IMR-90 (cell line): ENCODE data around the gene PRDM10. TPM values are rescaled to one million over a fixed set of nuclear protein-coding genes. Genes with fewer than 3 reads are reported as not detected.

Experiments used
- ATAC-seq: fragments of 200-7000 bp; cut with Tn5 transposase; 2 replicates; pipeline ENCODE4 v1.9.1; 2020; ENCODE audit warnings: low read depth, mild to moderate bottlenecking, moderate library complexity
- BruUV-seq: library from RNA; stranded (reverse); fragments of 400-500 nt; replicated peaks from 2 replicates; lab custom pipeline; 2021; lab: Mats Ljungman, UMichigan
- CTCF ChIA-PET: fragments of 300-600 bp; formaldehyde crosslinking; extraction: SDS; loops from one replicate; lab custom pipeline; 2021; ENCODE audit warnings: antibody characterized with exemption; lab: Yijun Ruan, JAX
- POLR2A ChIA-PET: fragments of 300-600 bp; sonication (Branson Sonifier 250); formaldehyde crosslinking; loops from one replicate; lab custom pipeline; 2022; ENCODE audit warnings: antibody characterized with exemption; ENCODE audit not compliant: unreplicated experiment; lab: Charles Lee
- DNase-seq: peaks from one replicate; pipeline ENCODE4 v3.0.0; 2013
- H2AFZ ChIP-seq: replicated peaks from 2 replicates; pipeline ENCODE3; 2013; ENCODE audit warnings: low read length, mild to moderate bottlenecking; ENCODE audit not compliant: poor library complexity
- H2AK5ac ChIP-seq: 2 replicates; pipeline ENCODE4 v1.6.1; 2013; ENCODE audit warnings: low read depth, low read length, inconsistent platforms
- H2AK9ac ChIP-seq: replicated peaks from 2 replicates; pipeline ENCODE3; 2013; ENCODE audit warnings: mild to moderate bottlenecking, low read depth, low read length, moderate library complexity; ENCODE audit not compliant: poor library complexity
- H2BK120ac ChIP-seq: 2 replicates; pipeline ENCODE4 v1.6.1; 2013; ENCODE audit warnings: low read depth, low read length, inconsistent platforms
- H2BK15ac ChIP-seq: 3 replicates; pipeline ENCODE4 v1.6.1; 2013; ENCODE audit warnings: low read depth, low read length, inconsistent platforms
- H2BK20ac ChIP-seq: 2 replicates; pipeline ENCODE4 v1.6.1; 2013; ENCODE audit warnings: low read depth, mild to moderate bottlenecking, inconsistent platforms, low read length, moderate library complexity
- H2BK5ac ChIP-seq: 2 replicates; pipeline ENCODE4 v1.6.1; 2013; ENCODE audit warnings: mild to moderate bottlenecking, low read depth, low read length, inconsistent platforms; ENCODE audit not compliant: poor library complexity, severe bottlenecking
- H3K14ac ChIP-seq: replicated peaks from 2 replicates; pipeline ENCODE4 v1.6.1; 2013; ENCODE audit warnings: low read depth, low read length, inconsistent platforms
- H3K18ac ChIP-seq: 2 replicates; pipeline ENCODE4 v1.6.1; 2013; ENCODE audit warnings: low read depth, low read length, control low read depth
- H3K23ac ChIP-seq: 2 replicates; pipeline ENCODE4 v1.6.1; 2013; ENCODE audit warnings: low read depth, low read length, inconsistent platforms
- H3K27ac ChIP-seq: 2 replicates; pipeline ENCODE4 v1.5.1; 2013; ENCODE audit warnings: mild to moderate bottlenecking, control low read depth, low read length; ENCODE audit not compliant: insufficient read depth
- H3K27me3 ChIP-seq: 2 replicates; pipeline ENCODE4 v1.6.1; 2013; ENCODE audit warnings: low read length; ENCODE audit not compliant: control insufficient read depth, insufficient read depth
- H3K36me3 ChIP-seq: 2 replicates; pipeline ENCODE4 v1.6.1; 2013; ENCODE audit warnings: low read length, mixed read lengths; ENCODE audit not compliant: control insufficient read depth, insufficient read depth
- H3K4ac ChIP-seq: 2 replicates; pipeline ENCODE4 v1.6.1; 2013; ENCODE audit warnings: low read depth, low read length, inconsistent platforms
- H3K4me1 ChIP-seq: 2 replicates; pipeline ENCODE4 v1.6.1; 2013; ENCODE audit warnings: low read length, mixed read lengths; ENCODE audit not compliant: control insufficient read depth, insufficient read depth
- H3K4me2 ChIP-seq: 2 replicates; pipeline ENCODE4 v1.6.1; 2013; ENCODE audit warnings: low read depth, mild to moderate bottlenecking, control low read depth, low read length, moderate library complexity
- H3K4me3 ChIP-seq: 2 replicates; pipeline ENCODE4 v1.5.1; 2013; ENCODE audit warnings: low read depth, mild to moderate bottlenecking, control low read depth, low read length, moderate library complexity; ENCODE audit not compliant: insufficient read depth
- H3K56ac ChIP-seq: 2 replicates; pipeline ENCODE4 v1.6.1; 2013; ENCODE audit warnings: low read length, inconsistent platforms; ENCODE audit not compliant: insufficient read depth; ENCODE audit errors: extremely low read depth
- H3K79me1 ChIP-seq, 2 experiments: 2 replicates each; pipeline ENCODE4 v1.6.1; 2013; ENCODE audit warnings: low read length in 2 of 2, inconsistent platforms in 1 of 2, low read depth in 1 of 2
- H3K9ac ChIP-seq: 2 replicates; pipeline ENCODE4 v1.6.1; 2013; ENCODE audit warnings: low read depth, low read length, control low read depth
- H3K9me1 ChIP-seq: 2 replicates; pipeline ENCODE4 v1.6.1; 2013; ENCODE audit warnings: low read length, inconsistent platforms; ENCODE audit not compliant: insufficient read depth
- H3K9me3 ChIP-seq: 2 replicates; pipeline ENCODE4 v1.6.1; 2013; ENCODE audit warnings: low read length; ENCODE audit not compliant: control insufficient read depth, insufficient read depth
- H4K20me1 ChIP-seq: 2 replicates; pipeline ENCODE4 v1.6.1; 2013; ENCODE audit warnings: low read length, inconsistent platforms; ENCODE audit not compliant: insufficient read depth
- H4K5ac ChIP-seq: 2 replicates; pipeline ENCODE4 v1.6.1; 2013; ENCODE audit warnings: mild to moderate bottlenecking, low read depth, low read length, control low read depth
- H4K8ac ChIP-seq, 2 experiments: 2 replicates each; pipeline ENCODE4 v1.6.1; 2013; ENCODE audit warnings: low read depth in 2 of 2, low read length in 2 of 2, control low read depth in 1 of 2, inconsistent platforms in 1 of 2
- H4K91ac ChIP-seq: 2 replicates; pipeline ENCODE4 v1.6.1; 2013; ENCODE audit warnings: low read depth, low read length, inconsistent platforms; ENCODE audit not compliant: insufficient read depth
- BHLHE40 ChIP-seq: fragments of 150-350 bp; IDR thresholded peaks from 2 replicates; pipeline ENCODE4 v1.6.1; 2016; ENCODE audit warnings: mild to moderate bottlenecking, low read depth, low read length
- CEBPB ChIP-seq: IDR thresholded peaks from 2 replicates; pipeline ENCODE4 v1.6.1; 2012; ENCODE audit warnings: low read depth, low read length, improper control_type of control experiment
- CHD1 ChIP-seq: IDR thresholded peaks from 2 replicates; pipeline ENCODE4 v1.6.1; 2012; ENCODE audit warnings: low read depth, low read length, improper control_type of control experiment
- CTCF ChIP-seq: conservative IDR thresholded peaks from 2 replicates; pipeline ENCODE4 v1.5.1; 2012; ENCODE audit warnings: mild to moderate bottlenecking, low read depth, low read length, improper control_type of control experiment
- FOS ChIP-seq: fragments of 150-350 bp; IDR thresholded peaks from 2 replicates; pipeline ENCODE4 v1.6.1; 2016; ENCODE audit warnings: low read depth, low read length
- MAFK ChIP-seq: IDR thresholded peaks from 2 replicates; pipeline ENCODE4 v1.6.1; 2012; ENCODE audit warnings: low read depth, low read length, improper control_type of control experiment
- MXI1 ChIP-seq: IDR thresholded peaks from 2 replicates; pipeline ENCODE4 v1.6.1; 2012; ENCODE audit warnings: low read depth, mild to moderate bottlenecking, low read length, moderate library complexity, borderline replicate concordance
- RAD21 ChIP-seq: IDR thresholded peaks from 2 replicates; pipeline ENCODE4 v1.6.1; 2012; ENCODE audit warnings: low read length, improper control_type of control experiment
- RCOR1 ChIP-seq: IDR thresholded peaks from 2 replicates; pipeline ENCODE4 v1.6.1; 2012; ENCODE audit warnings: mild to moderate bottlenecking, low read length, improper control_type of control experiment; ENCODE audit not compliant: insufficient replicate concordance
- SMC3 ChIP-seq: fragments of 150-350 bp; IDR thresholded peaks from 2 replicates; pipeline ENCODE4 v1.6.1; 2016; ENCODE audit warnings: low read depth, mild to moderate bottlenecking, antibody characterized with exemption, low read length, moderate library complexity
- USF2 ChIP-seq: fragments of 150-350 bp; IDR thresholded peaks from 2 replicates; pipeline ENCODE4 v1.6.1; 2017; ENCODE audit warnings: mild to moderate bottlenecking, antibody characterized with exemption, low read length, low read depth
- WGBS, 2 experiments: methylation state at CpG; one replicate each; pipeline versions ENCODE4 v1.1.5 to v1.1.7; 2013; ENCODE audit warnings: missing lambda C conversion rate in 2 of 2; ENCODE audit not compliant: insufficient read length in 1 of 2; ENCODE audit errors: extremely low coverage in 2 of 2; 5-methylcytosine and 5-hydroxymethylcytosine counted together
- dilution Hi-C: fragments of 300-500 bp; cut with HindIII; formaldehyde crosslinking; loops from one replicate; pipeline ENCODE4 v1.14.3; 2018; ENCODE audit warnings: low sequenced_read_pairs; ENCODE audit not compliant: unreplicated experiment
- in situ Hi-C: fragments of 300-500 bp; cut with MboI; formaldehyde crosslinking; loops from 3 replicates; pipeline ENCODE4 v1.14.3; 2019; ENCODE audit warnings: low sequenced_read_pairs, inconsistent platforms, mixed read lengths
- intact Hi-C: fragments of 100-400 bp; cut with micrococcal nuclease; formaldehyde crosslinking; loops from 2 replicates; pipeline ENCODE4 v1.10.0; 2022
- polyA plus RNA-seq, 3 experiments: library from polyadenylated mRNA; depleted of rRNA; stranded (reverse); fragments of >200 nt; gene quantifications; 2 replicates each; pipeline ENCODE4 v1.2.3, GENCODE V29; 2012; ENCODE audit warnings: low replicate concordance in 1 of 3
- total RNA-seq: library from RNA; depleted of rRNA; stranded (reverse); fragments of >200 nt; gene quantifications from 2 replicates; pipeline ENCODE4 v1.2.3, GENCODE V29; 2012

Gene PRDM10
- total and polyA plus RNA-seq, 2 of the 4 experiments (the other 2 are of a cell fraction), result 3.1 to 6.5 TPM

GRCh38 chr11:129884581-129884980 is 118.1 kb downstream of the PRDM10 start (continued):
- TF ChIP-seq CTCF (no peak), CEBPB (no peak), BHLHE40 (no peak)

- Histone ChIP-seq H3K23ac (no peak overlapping the region), H3K27ac (no peak overlapping the region), H3K27me3 (no peaks in the 10 kb centered on the region), H3K56ac (no peak overlapping the region), H2BK15ac (no peak overlapping the region), H4K8ac (no peak overlapping the region), H3K4ac (no peak overlapping the region), H4K5ac (no peak overlapping the region), H2AK5ac (no peak overlapping the region), H2AK9ac (no peak overlapping the region), H3K36me3 (peaks cover 75% of the 10 kb centered on the region), H4K20me1 (no peaks in the 10 kb centered on the region), H2AFZ (no peak overlapping the region), H3K4me1 (no peaks in the 10 kb centered on the region), H3K4me2 (no peak overlapping the region), H2BK120ac (no peak overlapping the region), H3K9ac (no peak overlapping the region), H4K91ac (no peak overlapping the region), H2BK5ac (no peak overlapping the region), H3K9me3 (no peaks in the 10 kb centered on the region), H3K79me1 (no peaks in the 10 kb centered on the region; a peak in 1 of 4 replicates), H3K14ac (no peak overlapping the region), H3K9me1 (no peaks in the 10 kb centered on the region), H3K4me3 (no peak overlapping the region), H2BK20ac (no peak overlapping the region), H3K18ac (no peak overlapping the region)
- DNase-seq, result peak; percentile 21
- POLR2A ChIA-PET, result no interaction called here
- in situ Hi-C loops, result no loop called here
- CTCF ChIA-PET, result interaction anchor here (0.8 to 1.9 kb wide), 5 partner anchors 8 to 250 kb away, joined by 3 to 7 read pairs (median 4); no protein-coding TSS in a partner anchor
- dilution Hi-C loops, result no loop called here
- ATAC-seq, result peak; percentile 85
- no TSS peak for BruUV-seq
- WGBS, 2 experiments, result 80% methylated on average over 2 of the region's 9 CpGs; no CpG with 5 or more reads in 1 of the 2 experiments
- intact Hi-C loops, result no loop called here
- TF ChIP-seq MAFK, result no peak
- no peak for TF ChIP-seq RCOR1
- TF ChIP-seq CTCF, result peak; percentile 42
- no peak for TF ChIP-seq CHD1
- TF ChIP-seq FOS, result no peak
- TF ChIP-seq MXI1, result no peak
- no peak for TF ChIP-seq BHLHE40
- TF ChIP-seq USF2, result no peak
- TF ChIP-seq RAD21, result peak; percentile 46; the same call in 1 of the 2 replicates
- peak; percentile 36; the same call in 1 of the 2 replicates for TF ChIP-seq SMC3
Observed at GRCh38 chr11:129881570-129882170, 121.0 kb downstream of the PRDM10 start.
